IPS-NIHi7 (cell line): ENCODE data around the gene ME1.
A peak's percentile ranks its signal among the peaks of the same experiment; 100 is the strongest.
"Not testable (repeated sequence)": the region's sequence is repeated elsewhere in the genome, so short reads cannot be mapped to it uniquely, and the experiment has no call there.

Experiments
- DNase-seq: peaks from one replicate; pipeline ENCODE4 v3.0.0; 2012; ENCODE audit warnings: mixed read lengths; ENCODE audit errors: extremely low spot score

Gene ME1

DNA sequence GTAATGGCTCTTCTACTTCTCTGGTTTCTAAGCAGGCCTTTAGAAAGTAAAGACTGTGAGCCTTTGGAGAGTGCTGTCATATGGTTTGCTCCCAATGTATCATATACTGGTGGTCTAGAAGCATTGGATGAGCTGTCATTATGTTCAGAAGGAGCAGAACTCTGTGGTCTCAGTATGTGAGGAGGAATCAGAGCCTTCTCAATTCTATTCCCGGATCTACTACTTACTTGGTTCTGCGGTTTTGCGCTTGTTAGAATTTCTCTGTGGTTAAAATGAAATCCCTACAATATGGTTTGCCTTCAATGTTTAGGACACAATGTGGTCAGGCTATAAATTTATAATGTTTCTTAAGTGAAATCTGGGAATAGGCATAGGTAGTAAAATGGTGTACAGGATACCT is 173.1 kb downstream of the ME1 start:
- no peak for DNase-seq

GRCh38 chr6:83256719-83257118 is 174.1 kb downstream of the ME1 start:
- DNase-seq = not testable (repeated sequence)

GRCh38 chr6:83252719-83253118 is 178.1 kb downstream of the ME1 start:
- no peak for DNase-seq

- no peak for DNase-seq
Observed at GRCh38 chr6:83250235-83250634, 180.6 kb downstream of the ME1 start.

- DNase-seq = no peak
Observed at GRCh38 chr6:83247471-83247870, 183.4 kb downstream of the ME1 start.

GRCh38 chr6:83231146-83231545 is 199.7 kb downstream of the ME1 start:
- DNase-seq = no peak

GRCh38 chr6:83226517-83226916 is 204.3 kb downstream of the ME1 start:
- no peak for DNase-seq

DNA sequence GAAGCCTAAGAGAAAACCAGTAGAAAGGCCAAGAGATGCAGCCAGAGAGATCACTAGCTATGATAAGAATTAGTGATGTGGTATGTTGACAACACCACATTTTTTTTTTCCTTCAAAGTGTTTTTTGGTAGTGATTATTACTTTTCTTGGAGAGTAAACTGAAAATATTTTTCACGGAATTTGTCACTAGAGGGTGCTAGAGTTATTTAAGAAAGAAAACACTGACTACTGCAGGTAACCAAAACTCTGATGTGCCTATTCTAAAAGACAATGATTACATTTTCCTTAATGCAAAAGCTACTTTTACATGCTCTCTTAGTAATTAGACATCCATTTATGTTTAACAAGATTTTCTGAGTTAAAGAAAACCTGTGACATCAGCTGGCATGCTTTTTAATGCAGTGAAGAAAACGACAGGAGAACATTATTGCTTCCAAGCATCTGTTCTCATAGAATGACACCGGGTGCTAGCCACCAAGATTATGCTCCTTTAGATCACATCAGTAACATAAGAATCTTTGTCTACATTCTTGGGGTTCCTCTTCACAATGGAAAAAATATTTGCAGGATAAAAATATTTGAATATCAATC is 208.9 kb downstream of the ME1 start:
- peak; percentile 27 for DNase-seq

DNA sequence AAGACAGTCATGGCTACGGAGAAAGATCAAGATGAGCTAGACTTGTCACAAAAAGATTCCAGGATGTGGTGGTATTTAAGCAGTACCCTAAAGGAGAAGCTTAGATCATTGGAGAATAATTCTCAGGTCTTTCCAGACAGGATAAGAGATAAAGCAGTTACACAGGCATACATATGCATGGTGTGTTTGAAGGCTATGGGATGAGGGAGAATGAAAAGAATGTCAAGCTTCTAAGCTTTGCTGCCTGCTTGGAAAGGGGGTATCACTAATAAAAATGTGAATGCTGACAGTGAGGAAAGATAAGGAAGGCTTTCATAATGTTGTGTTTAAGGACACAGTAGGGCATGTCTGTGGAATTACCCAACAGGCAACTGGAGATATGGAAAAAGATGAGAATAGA is 209.6 kb downstream of the ME1 start:
- no peak for DNase-seq

DNA sequence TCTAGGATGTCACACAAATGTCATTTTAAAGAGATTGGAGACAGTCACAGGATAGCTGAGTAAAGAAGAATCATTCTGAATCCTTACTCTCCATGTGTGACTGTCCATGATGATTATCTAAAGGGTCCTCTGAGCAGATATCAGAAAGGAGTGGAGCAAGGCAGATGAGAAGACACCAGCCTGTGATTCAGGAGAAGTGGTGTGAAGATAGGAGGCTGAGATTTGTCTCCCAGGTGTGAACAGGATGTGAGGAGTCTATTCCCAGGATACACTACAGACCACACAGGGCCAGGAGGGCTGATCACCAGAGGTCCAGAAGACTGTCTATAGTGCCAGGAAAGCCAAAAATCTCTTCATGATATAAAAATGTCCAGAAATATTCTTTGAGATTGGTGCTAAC is 210.7 kb downstream of the ME1 start:
- DNase-seq = no peak

DNA sequence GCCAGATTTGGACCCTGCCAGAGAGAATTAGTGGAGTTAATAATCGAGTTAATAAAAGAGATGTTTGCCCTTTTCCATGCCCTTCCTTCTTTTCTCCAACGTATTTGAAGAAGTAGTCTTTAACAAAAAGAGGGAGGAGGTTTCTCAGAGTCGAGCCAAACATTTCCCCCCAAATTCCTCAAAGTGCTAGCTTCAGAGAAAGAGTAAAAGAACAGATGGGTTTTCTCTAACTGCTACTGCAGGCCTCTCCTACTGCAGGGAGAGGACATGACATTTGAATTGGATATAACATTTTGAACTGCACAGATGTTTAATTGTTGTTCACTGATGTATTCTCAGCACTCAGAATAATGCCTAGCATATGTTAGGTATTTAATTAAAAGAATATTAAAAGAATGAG is 212.2 kb downstream of the ME1 start:
- DNase-seq = no peak

GRCh38 chr6:83216806-83217205 is 214.0 kb downstream of the ME1 start:
- no peak for DNase-seq

DNA sequence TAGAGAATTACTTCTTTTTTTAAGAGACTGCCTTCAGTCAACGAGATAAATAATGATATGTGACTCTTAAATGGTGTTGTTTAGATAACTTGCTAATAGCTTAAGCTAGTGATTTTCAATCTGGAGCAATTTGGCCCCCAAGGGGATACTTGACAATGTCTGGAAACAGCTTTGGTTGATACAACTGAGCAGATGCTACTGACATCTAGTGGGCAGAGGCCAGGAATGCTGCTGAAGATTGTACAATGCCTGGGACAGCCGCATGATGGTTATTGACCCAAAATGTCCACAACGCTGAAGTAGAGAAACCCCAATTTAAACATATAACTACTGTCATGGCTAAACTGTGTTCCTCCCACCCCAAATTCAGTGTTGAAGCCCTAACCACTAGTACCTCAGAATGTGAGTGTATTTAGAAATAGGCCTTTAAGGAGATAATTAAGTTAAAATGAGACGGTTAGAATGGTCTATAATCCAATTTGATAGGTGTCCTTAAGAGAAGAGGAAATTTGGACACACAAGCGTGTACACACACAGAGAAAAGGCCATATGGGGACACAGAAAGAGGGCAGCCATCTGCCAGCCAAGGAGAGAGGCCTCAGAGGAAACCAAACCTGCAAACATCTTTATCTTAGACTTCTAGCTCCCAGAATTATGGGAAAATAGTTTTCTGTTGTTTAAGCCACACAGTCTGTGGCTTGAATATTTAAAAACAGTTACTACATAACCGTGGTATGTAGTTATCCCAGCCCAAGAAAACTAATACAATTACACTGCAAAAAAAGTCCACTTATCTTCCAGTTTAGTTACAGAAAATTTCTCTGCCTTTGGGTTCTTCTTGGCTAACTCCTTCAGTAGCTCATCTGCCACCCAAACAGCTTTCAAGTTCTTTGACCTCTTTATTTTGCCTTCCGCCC is 215.5 kb downstream of the ME1 start:
- peak; percentile 40 for DNase-seq

- no peak for DNase-seq
Observed at GRCh38 chr6:83202031-83202430, 228.8 kb downstream of the ME1 start.

DNA sequence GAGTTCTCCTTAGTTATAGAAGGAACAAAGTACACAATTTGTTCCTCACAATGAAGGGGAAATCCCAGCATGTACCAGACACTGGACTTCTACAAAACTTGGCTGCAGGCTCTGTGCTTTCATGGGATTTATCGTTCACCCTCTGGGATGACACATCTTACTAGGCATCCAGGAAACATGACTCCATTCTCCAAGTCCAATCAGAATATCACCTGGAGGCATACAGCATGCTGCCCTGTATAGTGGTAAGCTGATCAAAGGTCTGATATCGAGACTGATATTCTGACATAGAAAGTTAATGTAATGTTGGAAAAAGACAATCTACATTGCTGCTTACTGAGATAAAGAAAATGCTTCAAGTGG is 231.0 kb downstream of the ME1 start:
- no peak for DNase-seq

DNA sequence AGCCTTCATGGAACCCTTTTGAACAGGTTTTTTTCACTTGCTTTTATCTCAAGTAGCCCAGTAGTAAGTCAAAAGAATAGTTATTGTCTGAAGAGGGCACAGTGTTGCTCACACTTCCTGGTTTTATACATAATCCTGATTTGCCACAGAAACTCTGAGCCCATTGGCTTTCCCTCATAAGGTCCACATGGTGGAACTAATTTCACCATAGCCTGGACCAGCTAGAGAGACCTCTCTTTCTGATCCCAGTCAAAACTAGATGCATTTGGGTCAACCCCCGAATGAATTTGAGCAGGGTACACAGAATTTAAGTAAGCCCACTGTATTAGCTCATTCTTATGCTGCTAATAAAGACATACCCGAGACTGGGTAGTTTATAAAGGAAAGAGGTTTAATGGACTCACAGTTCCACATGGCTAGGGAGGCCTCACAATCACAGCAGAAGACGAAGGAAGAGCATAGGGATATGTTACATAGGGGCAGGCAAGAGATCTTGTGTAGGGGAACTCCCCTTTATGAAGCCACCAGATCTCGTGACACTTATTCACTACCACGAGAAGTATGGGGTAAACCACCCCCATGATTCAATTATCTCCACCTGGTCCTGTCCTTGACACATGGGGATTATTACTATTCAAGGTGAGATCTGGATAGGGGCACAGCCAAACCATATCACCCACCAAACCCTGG is 231.5 kb downstream of the ME1 start:
- no peak for DNase-seq

GRCh38 chr6:83198486-83199172 is 232.2 kb downstream of the ME1 start:
- no peak for DNase-seq

GRCh38 chr6:83193747-83194566 is 236.9 kb downstream of the ME1 start:
- peak; percentile 89 for DNase-seq

DNA sequence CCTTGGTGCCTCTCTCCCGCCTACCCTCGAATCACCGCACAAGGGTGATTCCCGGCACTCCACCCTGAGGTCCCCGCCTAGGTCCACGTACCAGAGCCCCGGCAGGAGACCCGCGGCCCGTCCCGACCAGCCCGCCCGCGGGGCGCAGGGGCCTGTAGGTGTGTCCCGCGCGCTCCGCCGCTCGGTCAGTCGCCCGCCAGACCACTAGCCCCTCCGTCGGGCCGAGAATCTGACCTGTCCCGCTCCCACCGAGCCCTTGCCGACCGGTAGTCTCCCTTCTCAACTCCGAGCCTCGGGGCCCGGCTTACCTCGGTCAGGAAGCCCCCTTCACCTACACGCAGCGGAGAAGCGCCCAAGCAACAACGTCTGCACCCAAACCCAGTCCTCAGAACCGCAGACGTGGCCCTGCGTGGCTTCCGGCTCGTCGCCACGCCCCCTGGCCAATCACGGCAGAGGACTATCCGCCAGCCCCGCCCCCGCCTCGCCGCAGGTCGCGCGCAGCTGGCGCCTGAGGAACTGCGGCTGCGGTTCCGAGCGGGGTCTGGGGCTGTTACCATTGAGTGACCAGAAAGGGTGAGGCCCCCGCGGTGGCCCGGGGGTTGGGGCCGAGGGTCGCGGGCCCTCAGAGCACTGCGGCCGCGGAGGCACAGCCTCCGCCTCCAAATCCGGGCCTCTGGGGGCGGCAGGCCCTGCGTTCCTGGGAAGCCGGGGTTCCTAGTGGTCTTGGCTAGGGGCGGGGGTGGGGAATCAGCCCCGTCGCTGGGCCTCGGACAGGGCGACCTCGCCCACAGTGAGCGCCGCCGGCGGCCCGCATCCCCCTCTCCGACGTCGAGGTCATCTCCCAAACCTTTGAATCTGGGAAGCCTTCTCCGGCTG is 237.7 kb downstream of the ME1 start, which contains the start of the genes PGM3 and RWDD2A:
PGM3 (minus strand) TSS at position 395 of the 876 bp plus-strand sequence. CDS start 2,253 bp downstream, outside the sequence.
RWDD2A (plus strand) TSS at position 487 of the 876 bp plus-strand sequence. CDS start 1,095 bp downstream, outside the sequence.
- DNase-seq = peak; percentile 98

DNA sequence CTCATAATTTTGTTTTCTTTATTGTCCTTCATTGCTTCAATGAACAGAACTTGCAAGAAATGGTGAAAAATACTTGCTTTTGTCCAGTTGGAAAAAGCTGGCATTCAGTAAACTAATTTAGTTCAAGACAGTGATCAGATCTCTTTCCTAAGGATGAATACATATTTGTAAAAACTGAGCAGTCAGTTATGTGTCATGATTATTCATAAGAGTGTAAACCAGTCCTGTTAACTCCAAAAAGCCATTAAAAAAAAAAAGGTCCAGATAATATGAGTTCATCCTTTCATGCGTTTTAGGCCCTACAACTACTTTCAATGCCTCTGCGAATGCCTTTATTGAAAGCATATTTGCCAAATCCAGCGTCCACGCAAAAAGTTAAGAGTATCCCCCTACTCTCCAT is 238.4 kb downstream of the ME1 start:
- no peak for DNase-seq
